Effector memory CD8-positive, alpha-beta T cell (primary cell): ENCODE results near the gene ANO2.

Experiments used
- ATAC-seq: fragments of 150-1000 bp; cut with Tn5 transposase; replicated peaks from 2 replicates; pipeline ENCODE4 v1.10.0; 2021; ENCODE audit warnings: mild to moderate bottlenecking, moderate library complexity
- DNase-seq, 3 experiments: peaks; one replicate each; pipeline ENCODE4 v3.0.0; 2021
- H3K27ac Mint-ChIP-seq, 2 donors: one replicate each; pipeline ENCODE4 v1.8.0; 2022; ENCODE audit warnings: mild to moderate bottlenecking in 2 of 2, mixed read lengths in 2 of 2, moderate library complexity in 2 of 2
- H3K27me3 Mint-ChIP-seq, 2 donors: one replicate each; pipeline ENCODE4 v1.8.0; 2022; ENCODE audit warnings: mixed read lengths in 2 of 2
- H3K36me3 Mint-ChIP-seq: one replicate; pipeline ENCODE4 v1.8.0; 2022; ENCODE audit warnings: mild to moderate bottlenecking, moderate library complexity, mixed read lengths; ENCODE audit not compliant: insufficient read depth
- H3K4me1 Mint-ChIP-seq, 2 donors: one replicate each; pipeline ENCODE4 v1.8.0; 2022; ENCODE audit warnings: low read depth in 2 of 2, mixed read lengths in 2 of 2
- H3K4me3 Mint-ChIP-seq, 2 donors: one replicate each; pipeline ENCODE4 v1.8.0; 2022; ENCODE audit warnings: mild to moderate bottlenecking in 2 of 2, mixed read lengths in 2 of 2, moderate library complexity in 2 of 2
- H3K9me3 Mint-ChIP-seq, 2 donors: one replicate each; pipeline ENCODE4 v1.8.0; 2022; ENCODE audit warnings: mixed read lengths in 2 of 2

The ANO2 gene

DNA sequence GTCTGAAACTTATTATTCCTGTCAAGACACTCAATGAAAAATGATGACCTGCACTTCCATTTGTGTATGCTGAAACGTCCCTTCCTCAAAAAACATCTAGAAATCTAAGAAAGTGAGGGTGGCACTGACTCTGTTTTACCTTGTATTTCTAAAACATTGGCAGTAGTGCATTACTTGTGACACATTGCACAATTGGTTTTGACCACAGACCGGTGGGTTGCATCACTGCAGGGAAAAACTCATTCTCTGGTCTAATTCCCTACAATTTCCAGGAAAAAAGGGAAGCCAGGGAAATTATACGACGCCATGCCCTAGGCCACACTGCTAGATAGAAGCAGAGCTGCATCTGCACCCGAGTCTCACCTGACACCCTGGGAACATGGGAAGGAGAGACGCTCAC is 356.5 kb downstream of the ANO2 start:
- Mint-ChIP-seq H3K27ac (no peak overlapping the region), H3K27me3 (peaks cover 20 to 31% of the 10 kb centered on the region in 2 donors), H3K9me3 (peaks cover 0 to 1% of the 10 kb centered on the region in 2 donors), H3K4me1 (no peaks in the 10 kb centered on the region), H3K36me3 (no peaks in the 10 kb centered on the region), H3K4me3 (no peak overlapping the region)
- no peak for DNase-seq
- ATAC-seq: no peak

DNA sequence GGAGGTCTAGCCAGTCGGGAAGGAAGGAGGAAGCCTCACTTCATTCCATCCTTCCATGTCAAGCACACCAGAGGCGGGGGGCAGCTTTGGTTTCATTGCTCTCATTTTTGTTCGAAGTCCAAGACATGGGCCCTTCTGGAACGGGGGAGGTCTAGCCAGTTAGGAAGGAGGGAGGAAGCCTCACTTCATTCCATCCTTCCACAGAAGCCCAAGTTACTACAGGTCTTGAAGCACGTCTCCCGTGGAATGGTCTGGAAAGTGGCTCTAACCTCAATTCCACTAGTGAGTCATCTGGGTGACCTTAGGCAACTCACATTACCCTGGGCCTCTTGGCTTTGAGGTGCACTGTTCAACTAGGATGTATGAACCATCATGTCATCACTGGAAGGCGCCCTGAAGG is 356.9 kb downstream of the ANO2 start:
- DNase-seq (no peak), ATAC-seq (no peak)
- Mint-ChIP-seq H3K27ac (no peak overlapping the region), H3K27me3 (peaks cover 20 to 31% of the 10 kb centered on the region in 2 donors), H3K36me3 (no peaks in the 10 kb centered on the region), H3K4me3 (no peak overlapping the region), H3K9me3 (peaks cover 0 to 1% of the 10 kb centered on the region in 2 donors), H3K4me1 (no peaks in the 10 kb centered on the region)

DNA sequence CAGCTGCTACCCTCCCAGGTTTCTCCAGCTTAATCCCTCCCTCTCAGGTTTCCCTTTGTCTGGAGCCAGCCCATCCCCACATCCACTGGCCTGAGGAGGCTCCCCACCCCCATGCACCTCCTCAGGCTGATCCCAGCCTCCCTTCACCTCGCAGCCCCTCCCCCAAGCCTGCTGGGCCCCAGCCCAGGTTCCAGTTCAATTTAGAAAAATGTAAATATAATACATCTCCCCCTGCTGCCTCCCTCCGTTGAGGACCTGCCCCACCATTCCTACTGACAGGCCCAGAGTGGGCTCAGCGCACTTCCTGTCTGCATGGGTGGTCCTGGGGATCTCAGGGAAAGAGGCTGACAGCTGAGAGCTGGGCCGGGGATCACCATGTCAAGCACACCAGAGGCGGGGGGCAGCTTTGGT is 357.3 kb downstream of the ANO2 start:
- Mint-ChIP-seq H3K9me3 (peaks cover 0 to 1% of the 10 kb centered on the region in 2 donors), H3K4me1 (no peaks in the 10 kb centered on the region), H3K27ac (no peak overlapping the region), H3K36me3 (no peaks in the 10 kb centered on the region), H3K4me3 (no peak overlapping the region), H3K27me3 (peaks cover 20 to 31% of the 10 kb centered on the region in 2 donors)
- DNase-seq (no peak), ATAC-seq (no peak)

DNA sequence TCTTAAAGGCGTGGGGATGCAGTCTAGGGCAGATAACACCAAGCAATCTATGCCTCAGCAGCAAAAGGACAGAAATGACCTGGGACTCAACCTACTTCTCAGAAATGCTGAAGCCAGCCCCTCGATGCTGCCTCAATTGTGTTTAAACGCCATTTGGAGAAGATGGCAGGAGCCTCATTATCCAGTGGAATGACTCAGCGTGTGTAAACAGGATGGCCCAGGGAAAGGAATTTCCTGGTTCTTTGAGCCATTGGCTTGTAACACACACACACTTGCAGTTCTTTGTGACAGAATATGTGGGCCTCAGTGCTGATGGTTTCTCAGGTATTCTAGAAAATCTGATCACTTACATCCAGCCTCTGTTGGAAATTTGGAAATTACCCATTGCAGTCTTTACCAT is 358.9 kb downstream of the ANO2 start:
- ATAC-seq (no peak), DNase-seq (no peak)
- H3K27ac Mint-ChIP-seq: no peak overlapping the region
- H3K9me3 Mint-ChIP-seq: no peaks in the 10 kb centered on the region
- H3K36me3 Mint-ChIP-seq: no peaks in the 10 kb centered on the region
- H3K4me3 Mint-ChIP-seq: no peak overlapping the region
- peaks cover 19 to 38% of the 10 kb centered on the region in 2 donors for H3K27me3 Mint-ChIP-seq
- H3K4me1 Mint-ChIP-seq: no peaks in the 10 kb centered on the region

DNA sequence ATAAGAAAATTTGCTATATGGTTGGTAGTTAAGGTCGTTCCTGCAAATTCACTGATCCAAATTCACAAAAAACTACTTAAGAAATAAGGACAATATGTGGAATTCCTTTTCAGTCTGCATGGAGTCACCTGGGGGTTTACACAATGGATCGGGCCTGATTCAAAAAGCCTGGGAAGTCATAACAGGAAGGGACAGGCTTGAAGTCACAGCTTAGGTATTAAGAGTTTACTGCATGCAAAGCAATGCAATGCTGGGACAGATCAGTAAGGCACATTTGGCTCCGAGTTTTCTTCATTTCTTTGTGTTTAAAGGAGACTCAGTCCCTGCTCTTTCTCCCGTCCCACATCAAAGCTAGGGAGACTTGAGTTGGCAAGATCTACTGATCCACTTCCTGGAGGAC is 359.9 kb downstream of the ANO2 start:
- Mint-ChIP-seq H3K4me1 (no peaks in the 10 kb centered on the region), H3K36me3 (no peaks in the 10 kb centered on the region), H3K27me3 (peaks cover 20 to 42% of the 10 kb centered on the region in 2 donors), H3K9me3 (no peaks in the 10 kb centered on the region), H3K27ac (no peak overlapping the region), H3K4me3 (no peak overlapping the region)
- no peak for ATAC-seq
- no peak for DNase-seq

DNA sequence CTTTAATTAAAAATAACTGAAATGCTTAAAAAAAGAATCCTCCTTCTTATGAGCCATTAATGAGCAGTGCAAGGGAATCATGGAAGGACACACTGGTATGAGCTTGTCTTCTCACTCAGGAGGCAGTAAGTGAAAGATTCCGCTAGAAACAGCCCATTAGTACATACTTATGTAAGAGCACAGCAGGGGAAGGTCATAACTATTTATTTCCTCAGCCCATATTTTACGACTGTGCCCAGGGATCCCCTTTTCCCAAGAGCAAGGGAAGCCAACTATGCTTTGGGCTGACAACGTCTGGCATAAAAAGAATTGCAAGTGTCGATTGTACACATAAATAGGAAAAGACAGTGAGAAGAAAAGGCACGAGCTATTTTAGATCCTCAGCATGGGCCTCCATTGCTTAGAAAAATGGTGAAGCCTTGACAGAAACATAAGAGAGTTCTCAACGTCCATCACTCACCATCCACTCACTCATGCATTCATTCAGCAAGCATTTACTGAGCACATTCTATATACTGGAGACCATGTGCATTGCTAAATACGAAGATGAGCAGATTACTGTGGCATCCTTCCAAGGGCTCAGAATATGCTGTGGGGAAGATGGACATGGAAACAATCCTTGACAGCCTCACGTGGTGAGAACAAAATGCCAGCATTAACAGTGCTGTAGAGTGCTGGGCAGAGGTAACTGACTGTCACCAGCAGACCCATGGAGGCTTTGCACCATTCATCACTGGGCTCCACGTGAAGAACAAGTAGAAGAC is 360.5 kb downstream of the ANO2 start:
- no peak overlapping the region for H3K27ac Mint-ChIP-seq
- ATAC-seq (no peak), DNase-seq (no peak)
- H3K27me3 Mint-ChIP-seq: peaks cover 20 to 36% of the 10 kb centered on the region in 2 donors
- no peaks in the 10 kb centered on the region for H3K9me3 Mint-ChIP-seq
- H3K4me3 Mint-ChIP-seq: no peak overlapping the region
- no peaks in the 10 kb centered on the region for H3K36me3 Mint-ChIP-seq
- H3K4me1 Mint-ChIP-seq: no peaks in the 10 kb centered on the region

DNA sequence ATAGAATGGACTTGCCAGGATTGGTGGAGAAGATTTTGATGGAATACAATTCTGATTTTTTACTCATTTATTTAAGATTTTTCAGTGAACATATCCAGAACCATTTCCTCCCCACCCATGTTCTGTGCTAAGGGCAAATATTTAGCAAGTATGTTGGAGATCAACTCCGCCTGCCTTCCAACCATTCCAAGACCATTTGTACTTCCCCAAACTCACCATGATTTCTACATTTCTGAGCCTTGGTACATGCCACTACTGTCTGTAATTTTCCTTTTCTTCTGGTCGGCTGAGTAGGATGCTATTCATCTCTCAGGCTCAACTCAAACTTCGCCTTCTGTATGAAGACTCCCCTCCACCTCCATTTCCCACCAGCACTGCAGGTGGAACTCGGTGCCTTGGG is 362.5 kb downstream of the ANO2 start:
- no peak overlapping the region for H3K27ac Mint-ChIP-seq
- no peaks in the 10 kb centered on the region for H3K4me1 Mint-ChIP-seq
- ATAC-seq: no peak
- no peaks in the 10 kb centered on the region for H3K36me3 Mint-ChIP-seq
- H3K4me3 Mint-ChIP-seq: no peak overlapping the region
- H3K27me3 Mint-ChIP-seq: peaks cover 13 to 16% of the 10 kb centered on the region in 2 donors
- no peak for DNase-seq
- no peaks in the 10 kb centered on the region for H3K9me3 Mint-ChIP-seq

DNA sequence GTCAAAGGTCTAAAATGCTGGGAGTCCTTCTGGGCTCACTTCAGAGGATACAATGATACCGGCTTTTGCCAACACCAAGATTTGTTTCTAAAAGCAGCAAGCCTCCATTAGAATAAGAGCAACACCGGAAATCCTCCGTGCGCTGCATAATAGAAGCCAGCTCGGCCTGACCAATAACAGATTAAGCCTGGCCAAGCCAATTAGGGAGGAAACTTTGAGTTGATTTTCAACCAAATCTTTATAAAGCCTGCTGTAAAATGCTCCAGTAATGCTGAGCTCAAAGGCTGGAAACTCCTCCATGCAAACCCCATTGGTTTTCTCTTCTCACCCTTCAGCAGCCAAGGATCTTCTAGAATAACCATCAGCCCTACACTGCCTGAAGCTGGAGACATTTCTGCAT is 363.0 kb downstream of the ANO2 start:
- H3K9me3 Mint-ChIP-seq: no peaks in the 10 kb centered on the region
- DNase-seq (no peak), ATAC-seq (no peak)
- peaks cover 13 to 16% of the 10 kb centered on the region in 2 donors for H3K27me3 Mint-ChIP-seq
- no peak overlapping the region for H3K27ac Mint-ChIP-seq
- no peaks in the 10 kb centered on the region for H3K4me1 Mint-ChIP-seq
- H3K36me3 Mint-ChIP-seq: no peaks in the 10 kb centered on the region
- no peak overlapping the region for H3K4me3 Mint-ChIP-seq

DNA sequence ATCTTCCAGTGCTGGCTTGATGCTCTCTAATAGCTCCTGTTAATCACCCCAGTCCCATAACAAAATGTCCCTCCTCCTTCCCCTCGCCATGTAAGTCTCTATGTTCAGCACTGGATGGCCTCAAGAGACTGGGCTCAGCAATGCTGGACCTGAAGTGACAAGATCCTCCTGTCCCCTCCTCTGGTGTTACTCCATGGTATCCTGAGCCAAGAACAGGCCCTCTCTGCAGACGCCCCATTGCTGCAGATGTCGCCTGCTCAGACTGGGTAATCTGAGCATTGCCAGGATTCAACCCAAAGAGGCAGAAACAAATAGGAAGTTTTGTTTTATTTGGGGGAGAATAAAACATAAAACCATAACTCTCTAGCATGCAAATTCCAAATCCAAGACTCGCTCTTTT is 363.4 kb downstream of the ANO2 start:
- H3K36me3 Mint-ChIP-seq: no peaks in the 10 kb centered on the region
- no peaks in the 10 kb centered on the region for H3K4me1 Mint-ChIP-seq
- DNase-seq (no peak), ATAC-seq (no peak)
- no peaks in the 10 kb centered on the region for H3K9me3 Mint-ChIP-seq
- no peak overlapping the region for H3K4me3 Mint-ChIP-seq
- H3K27ac Mint-ChIP-seq: no peak overlapping the region
- peaks cover 13 to 16% of the 10 kb centered on the region in 2 donors for H3K27me3 Mint-ChIP-seq

DNA sequence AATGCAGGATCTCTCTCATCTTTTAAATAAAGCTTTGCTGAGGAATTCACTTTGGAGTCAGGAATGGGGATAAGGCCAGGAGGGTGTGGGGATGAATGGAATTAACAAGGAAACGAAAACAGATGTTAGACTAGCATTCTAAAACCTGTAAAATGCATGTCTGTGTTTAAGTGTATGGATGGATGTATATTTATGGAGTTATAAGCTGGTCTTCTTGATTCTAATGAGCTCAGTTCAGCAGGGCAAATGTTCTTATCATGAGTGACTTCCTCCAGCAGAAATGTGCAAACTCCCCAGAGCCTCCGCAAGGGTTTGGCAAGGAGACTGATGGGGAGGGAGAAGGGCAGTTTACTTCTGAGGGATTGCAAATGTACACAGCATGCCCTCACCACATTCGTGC is 364.0 kb downstream of the ANO2 start:
- Mint-ChIP-seq H3K27me3 (peaks cover 13 to 16% of the 10 kb centered on the region in 2 donors), H3K4me1 (no peaks in the 10 kb centered on the region), H3K9me3 (no peaks in the 10 kb centered on the region), H3K36me3 (no peaks in the 10 kb centered on the region), H3K27ac (no peak overlapping the region), H3K4me3 (no peak overlapping the region)
- no peak for DNase-seq
- ATAC-seq: no peak

DNA sequence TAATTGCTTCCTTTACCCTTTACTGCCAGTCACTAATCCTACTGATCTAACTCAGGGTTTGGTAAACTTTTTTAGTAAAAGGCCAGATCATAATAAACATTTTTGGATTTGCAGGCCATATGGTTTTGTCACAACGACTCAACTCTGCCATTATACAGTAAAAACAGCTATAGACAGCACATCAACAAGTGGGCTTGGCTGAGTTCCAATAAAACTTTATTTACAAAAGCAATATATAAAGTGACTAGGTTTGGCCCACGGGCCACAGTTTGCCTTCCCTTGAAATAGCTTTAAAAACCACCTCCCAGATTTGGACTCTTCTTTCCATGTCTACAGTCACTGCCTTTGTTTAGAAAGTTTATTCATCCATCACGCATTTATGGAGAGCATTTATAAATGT is 366.3 kb downstream of the ANO2 start:
- H3K9me3 Mint-ChIP-seq: no peaks in the 10 kb centered on the region
- no peak overlapping the region for H3K27ac Mint-ChIP-seq
- ATAC-seq: no peak
- H3K27me3 Mint-ChIP-seq: peaks cover 16% of the 10 kb centered on the region in 2 donors
- H3K36me3 Mint-ChIP-seq: no peaks in the 10 kb centered on the region
- DNase-seq: no peak
- no peak overlapping the region for H3K4me3 Mint-ChIP-seq
- no peaks in the 10 kb centered on the region for H3K4me1 Mint-ChIP-seq

DNA sequence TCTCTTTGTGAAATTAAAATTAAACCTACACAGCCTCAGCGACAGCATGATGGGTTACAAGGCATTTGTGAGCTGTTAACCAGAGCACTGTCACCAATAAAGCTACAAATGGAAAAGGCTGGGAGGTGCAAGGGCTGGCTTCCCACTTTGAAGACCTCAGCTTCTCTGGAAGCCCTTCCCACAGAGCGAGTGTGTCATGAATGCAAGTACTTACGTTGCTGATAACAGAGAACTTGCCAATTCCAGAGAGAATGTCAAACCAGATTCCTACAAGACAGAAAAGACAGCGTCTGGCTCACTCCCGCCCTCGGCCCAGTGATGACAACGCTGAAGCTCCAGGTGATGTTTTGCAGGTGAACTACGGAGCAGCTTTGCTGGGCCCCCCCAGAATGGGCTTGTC is 367.3 kb downstream of the ANO2 start:
- Mint-ChIP-seq H3K9me3 (no peaks in the 10 kb centered on the region), H3K27me3 (peaks cover 16% of the 10 kb centered on the region in 2 donors), H3K4me1 (no peaks in the 10 kb centered on the region), H3K27ac (no peak overlapping the region), H3K36me3 (no peaks in the 10 kb centered on the region), H3K4me3 (no peak overlapping the region)
- DNase-seq (no peak), ATAC-seq (no peak)

DNA sequence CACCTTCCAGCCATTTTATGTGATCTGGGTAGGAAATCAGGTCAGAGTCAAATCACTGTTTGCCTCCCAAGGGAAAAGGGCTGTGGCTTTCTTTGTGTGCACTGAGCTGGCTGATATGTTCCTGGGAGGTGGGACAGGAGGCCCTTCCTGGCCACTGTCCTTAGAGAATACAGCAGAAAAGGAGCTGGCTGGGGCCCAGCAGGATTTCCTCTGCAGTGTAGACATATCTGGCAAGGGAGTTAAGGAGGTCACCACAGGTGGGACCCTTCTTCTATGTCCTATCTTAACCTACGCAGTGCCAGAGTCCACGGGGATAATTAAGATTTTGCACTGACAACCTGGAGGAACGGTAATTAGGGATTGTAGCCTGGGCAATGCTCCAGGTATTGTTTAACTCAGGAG is 367.8 kb downstream of the ANO2 start:
- H3K27me3 Mint-ChIP-seq: peaks cover 16% of the 10 kb centered on the region in 2 donors
- H3K4me1 Mint-ChIP-seq: no peaks in the 10 kb centered on the region
- H3K36me3 Mint-ChIP-seq: no peaks in the 10 kb centered on the region
- peaks cover 0 to 2% of the 10 kb centered on the region in 2 donors for H3K9me3 Mint-ChIP-seq
- ATAC-seq: no peak
- H3K4me3 Mint-ChIP-seq: no peak overlapping the region
- no peak overlapping the region for H3K27ac Mint-ChIP-seq
- DNase-seq: no peak

DNA sequence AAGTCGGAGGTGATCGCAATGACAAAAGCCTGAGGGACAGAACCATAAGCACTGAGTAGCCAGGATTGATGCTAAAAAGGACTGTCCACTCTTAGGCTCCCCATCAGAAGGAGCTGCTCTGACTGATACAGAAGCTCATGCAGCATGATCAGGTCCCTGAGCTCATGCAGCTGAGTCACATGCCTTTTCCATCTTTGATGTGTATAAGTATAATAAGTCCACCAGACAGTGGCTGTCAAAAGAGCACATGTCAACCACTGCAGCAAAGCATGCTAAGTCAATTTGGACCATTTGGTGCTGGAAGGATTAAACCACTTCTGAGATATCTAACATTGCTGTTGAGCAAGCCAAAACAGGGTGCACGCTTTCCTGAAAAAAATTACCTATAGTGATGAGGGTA is 369.1 kb downstream of the ANO2 start:
- DNase-seq (no peak), ATAC-seq (no peak)
- H3K4me1 Mint-ChIP-seq: no peaks in the 10 kb centered on the region
- peaks cover 10 to 16% of the 10 kb centered on the region in 2 donors for H3K27me3 Mint-ChIP-seq
- H3K4me3 Mint-ChIP-seq: no peak overlapping the region
- H3K36me3 Mint-ChIP-seq: no peaks in the 10 kb centered on the region
- H3K9me3 Mint-ChIP-seq: peaks cover 0 to 10% of the 10 kb centered on the region in 2 donors
- H3K27ac Mint-ChIP-seq: no peak overlapping the region
